Mucosa of descending colon (tissue), 3 donors: Measurements from ENCODE around the gene NOL4L. TPM values are rescaled to one million over a fixed set of nuclear protein-coding genes. Genes with fewer than 3 reads are reported as not detected.

ENCODE experiments used
- ATAC-seq: fragments of 200-7000 bp; cut with Tn5 transposase; one replicate; pipeline ENCODE4 v1.9.1; 2020; ENCODE audit warnings: mild to moderate bottlenecking, moderate library complexity
- DNase-seq, 3 donors: peaks; one replicate each; pipeline ENCODE4 v3.0.0-alpha.2; 2020
- H3K36me3 ChIP-seq: fragments of 200-600 bp; one replicate; pipeline ENCODE4 v1.8.0; 2021; ENCODE audit warnings: low read depth, mild to moderate bottlenecking
- H3K4me1 ChIP-seq: fragments of 200-600 bp; one replicate; pipeline ENCODE4 v1.8.0; 2021; ENCODE audit warnings: low read depth, mild to moderate bottlenecking
- H3K4me3 ChIP-seq: fragments of 200-600 bp; one replicate; pipeline ENCODE4 v1.8.0; 2021; ENCODE audit warnings: mild to moderate bottlenecking
- H3K9me3 ChIP-seq: fragments of 200-600 bp; one replicate; pipeline ENCODE4 v1.8.0; 2021; ENCODE audit warnings: mild to moderate bottlenecking
- intact Hi-C, 2 donors: fragments of 100-400 bp; cut with DNase I in 1 of 2; cut with micrococcal nuclease in 1 of 2; formaldehyde crosslinking; loops; one replicate each; pipeline versions ENCODE4 v1.11.0 to v1.11.1; 2022; cut with DNase I, micrococcal nuclease
- total RNA-seq, 3 donors: library from RNA; stranded (reverse); fragmentation: NEBNext Ultra II Directional in 2 of 3; extraction: Animal tissue kit (Norgen Biotek cat#: 25700) in 2 of 3; gene quantifications; one replicate each; pipeline versions ENCODE4 v1.2.1 to v1.2.4, GENCODE V29; 2021 to 2023
- TF ChIP-seq, protein P1 (sequence below): fragments of 200-600 bp; IDR thresholded peaks from one replicate; pipeline ENCODE4 v1.8.0; 2022; ENCODE audit warnings: antibody characterized with exemption, mild to moderate bottlenecking
- donor health status: DM: no; HTN: no; CAD: no; lungs with moderate emphysema.
- donor health status: DM: no; HTN: no; CAD: no.
- donor health status: DM: no; HTN: yes; CAD: no.

The NOL4L gene
- total RNA-seq, 3 donors from 2014 or later = 46.1 to 75.3 (median 55.1) TPM

DNA sequence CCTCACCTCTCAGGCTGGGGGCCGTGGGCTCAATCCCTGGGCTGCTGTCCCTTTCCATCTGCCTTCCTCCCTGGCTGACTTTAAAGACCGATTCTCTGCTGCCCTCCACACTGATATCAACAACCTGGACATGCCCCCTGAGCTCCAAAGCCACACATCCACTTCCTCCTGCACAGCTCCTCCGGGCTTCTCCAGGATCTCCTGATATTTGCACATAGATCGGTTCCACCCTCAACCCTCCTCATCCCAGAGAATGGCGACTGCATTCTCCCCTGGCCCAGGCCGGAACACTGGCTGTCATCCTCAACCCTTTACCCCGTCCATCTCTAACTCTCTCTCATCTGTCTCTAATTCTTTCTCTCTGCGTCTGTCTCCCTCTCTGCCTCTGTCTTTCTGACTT is 21.0 kb upstream of the NOL4L start:
- Histone ChIP-seq H3K4me1 (no peaks in the 10 kb centered on the region), H3K4me3 (no peak overlapping the region), H3K9me3 (no peaks in the 10 kb centered on the region), H3K36me3 (no peaks in the 10 kb centered on the region)
- TF ChIP-seq, protein P1, sequence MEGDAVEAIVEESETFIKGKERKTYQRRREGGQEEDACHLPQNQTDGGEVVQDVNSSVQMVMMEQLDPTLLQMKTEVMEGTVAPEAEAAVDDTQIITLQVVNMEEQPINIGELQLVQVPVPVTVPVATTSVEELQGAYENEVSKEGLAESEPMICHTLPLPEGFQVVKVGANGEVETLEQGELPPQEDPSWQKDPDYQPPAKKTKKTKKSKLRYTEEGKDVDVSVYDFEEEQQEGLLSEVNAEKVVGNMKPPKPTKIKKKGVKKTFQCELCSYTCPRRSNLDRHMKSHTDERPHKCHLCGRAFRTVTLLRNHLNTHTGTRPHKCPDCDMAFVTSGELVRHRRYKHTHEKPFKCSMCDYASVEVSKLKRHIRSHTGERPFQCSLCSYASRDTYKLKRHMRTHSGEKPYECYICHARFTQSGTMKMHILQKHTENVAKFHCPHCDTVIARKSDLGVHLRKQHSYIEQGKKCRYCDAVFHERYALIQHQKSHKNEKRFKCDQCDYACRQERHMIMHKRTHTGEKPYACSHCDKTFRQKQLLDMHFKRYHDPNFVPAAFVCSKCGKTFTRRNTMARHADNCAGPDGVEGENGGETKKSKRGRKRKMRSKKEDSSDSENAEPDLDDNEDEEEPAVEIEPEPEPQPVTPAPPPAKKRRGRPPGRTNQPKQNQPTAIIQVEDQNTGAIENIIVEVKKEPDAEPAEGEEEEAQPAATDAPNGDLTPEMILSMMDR = no peak
- intact Hi-C loops = no loop called here
- DNase-seq (no peak), ATAC-seq (no peak)

DNA sequence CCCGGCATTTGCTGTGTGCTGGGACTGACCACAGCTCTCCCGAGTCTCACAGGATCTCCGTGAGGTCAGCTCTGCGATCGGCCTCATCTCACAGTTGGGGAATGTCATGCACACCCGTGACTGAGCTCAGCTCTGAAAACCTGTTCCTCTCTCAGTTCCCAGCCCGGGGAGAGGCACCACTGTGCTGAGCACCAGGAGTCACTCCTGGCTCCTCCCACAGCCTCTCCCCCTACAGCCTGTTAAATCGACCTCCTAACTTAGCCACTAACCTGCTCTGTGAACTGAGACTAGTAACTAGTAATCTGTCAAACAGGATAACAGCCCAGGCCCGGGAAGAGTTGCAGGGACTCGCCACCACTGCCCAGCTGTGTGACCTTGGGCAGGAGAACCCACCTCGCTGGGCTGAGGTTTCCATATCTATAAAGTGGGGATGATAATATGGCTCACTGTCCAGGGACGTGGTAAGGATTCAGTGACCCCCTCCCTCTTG is 20.1 kb upstream of the NOL4L start:
- H3K9me3 ChIP-seq = no peaks in the 10 kb centered on the region
- ATAC-seq (no peak), DNase-seq (peak in 1 of 3 donors; percentile 30)
- H3K4me1 ChIP-seq = no peaks in the 10 kb centered on the region
- TF ChIP-seq, protein P1 = no peak
- H3K4me3 ChIP-seq = no peak overlapping the region
- H3K36me3 ChIP-seq = no peaks in the 10 kb centered on the region
- intact Hi-C loops = no loop called here

DNA sequence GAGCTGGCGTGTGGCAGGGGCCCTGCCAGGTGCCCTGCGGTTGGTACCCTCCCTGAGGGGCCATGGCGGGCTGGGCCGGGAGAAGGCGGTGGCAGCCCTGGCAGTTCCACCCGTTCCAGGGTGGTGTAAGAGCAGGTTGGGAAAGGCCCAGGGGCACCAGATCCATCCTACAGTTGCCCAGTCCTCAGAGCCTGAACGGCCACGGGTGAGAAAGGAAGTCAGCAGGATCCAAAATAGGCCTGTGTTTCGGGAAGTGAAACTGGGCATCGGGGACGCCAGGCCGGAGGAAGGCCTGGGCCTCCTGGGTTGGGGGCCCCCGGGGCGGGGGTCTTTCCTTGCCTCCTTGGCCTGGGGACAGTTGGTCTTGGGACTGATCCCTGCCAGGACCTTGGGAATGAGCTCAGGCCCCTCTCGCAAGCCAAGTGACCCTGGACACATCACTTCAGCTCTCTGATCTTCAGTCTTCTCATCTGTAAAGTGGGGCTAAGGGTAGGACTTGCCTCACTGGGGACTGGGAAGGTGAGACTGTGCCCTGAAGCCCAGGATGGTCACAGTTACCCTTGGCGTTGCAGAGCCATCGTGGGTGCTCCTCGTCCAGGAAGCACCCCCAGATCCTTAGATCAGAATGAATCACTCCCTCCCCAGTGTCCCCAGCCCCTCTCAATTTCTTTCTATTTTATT is 18.1 kb upstream of the NOL4L start:
- no peaks in the 10 kb centered on the region for H3K9me3 ChIP-seq
- H3K4me3 ChIP-seq = no peak overlapping the region
- TF ChIP-seq, protein P1 = no peak
- no peaks in the 10 kb centered on the region for H3K36me3 ChIP-seq
- DNase-seq (peak in 1 of 3 donors; percentile 23), ATAC-seq (peak; percentile 10)
- H3K4me1 ChIP-seq = no peaks in the 10 kb centered on the region
- intact Hi-C loops = no loop called here

DNA sequence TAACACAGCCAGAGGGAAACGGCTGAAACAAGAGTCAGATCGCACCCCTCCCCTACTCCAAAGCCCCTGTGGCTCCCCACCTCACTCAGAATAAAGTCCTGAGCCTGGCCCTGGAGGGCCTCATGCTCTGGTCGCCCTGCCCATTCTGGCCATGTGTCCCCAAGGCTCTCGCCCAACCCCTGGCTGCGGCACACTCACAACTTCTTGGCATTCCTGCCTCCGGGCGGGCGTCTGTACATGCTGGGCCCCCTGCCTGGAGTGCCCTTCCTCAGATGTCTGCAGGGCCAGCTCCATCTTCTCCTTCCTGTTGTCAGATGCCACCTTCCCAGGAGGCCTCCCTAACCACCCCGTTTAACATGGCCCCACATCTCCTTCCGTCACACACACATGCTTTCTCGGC is 17.1 kb upstream of the NOL4L start:
- Histone ChIP-seq H3K4me1 (no peaks in the 10 kb centered on the region), H3K36me3 (no peaks in the 10 kb centered on the region), H3K4me3 (no peak overlapping the region), H3K9me3 (no peaks in the 10 kb centered on the region)
- no peak for ATAC-seq
- intact Hi-C loops = no loop called here
- no peak for DNase-seq
- TF ChIP-seq, protein P1 = no peak

DNA sequence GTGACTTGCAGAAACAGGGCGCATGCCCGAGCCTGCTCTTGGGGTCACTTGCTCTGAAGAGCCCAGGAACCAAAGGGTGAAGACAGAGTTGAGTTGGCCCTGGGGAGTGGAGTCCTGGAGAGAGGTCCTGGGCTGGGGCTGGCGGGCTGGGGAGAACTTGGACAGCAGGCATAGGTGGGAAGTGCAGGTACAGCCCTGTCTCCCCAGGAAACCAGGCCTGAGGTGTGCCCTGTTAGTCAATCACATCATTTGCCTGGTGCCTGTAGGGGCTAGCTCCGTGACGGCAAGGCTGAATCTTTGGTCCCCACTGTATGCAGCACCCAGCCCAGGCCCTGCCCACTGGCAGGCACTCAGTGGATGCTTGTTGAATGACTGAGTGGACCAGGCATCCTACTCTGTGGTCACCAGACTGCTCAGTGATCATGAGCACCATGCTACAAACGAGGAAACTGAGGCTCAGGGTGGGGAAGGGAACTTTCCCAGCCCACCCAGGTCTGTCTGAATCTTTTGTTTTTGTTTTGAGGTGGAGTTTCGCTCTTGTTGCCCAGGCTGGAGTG is 15.6 kb upstream of the NOL4L start:
- H3K4me1 ChIP-seq = no peaks in the 10 kb centered on the region
- H3K36me3 ChIP-seq = no peaks in the 10 kb centered on the region
- intact Hi-C loops = no loop called here
- ATAC-seq (no peak), DNase-seq (no peak)
- H3K9me3 ChIP-seq = no peaks in the 10 kb centered on the region
- H3K4me3 ChIP-seq = no peak overlapping the region
- TF ChIP-seq, protein P1 = no peak
